GM23248 (cell line): ENCODE measurements around the gene POLR2M. TPM values are rescaled to one million over a fixed set of nuclear protein-coding genes. Genes with fewer than 3 reads are reported as not detected.

ENCODE experiments used
- DNase-seq: peaks from one replicate; pipeline ENCODE4 v3.0.0-alpha.2; 2015
- H2AFZ ChIP-seq: fragments of 200-600 bp; sonication (generic); 2 replicates; pipeline ENCODE4 v1.6.1; 2016; ENCODE audit warnings: antibody characterized with exemption
- H3F3A ChIP-seq: fragments of 200-600 bp; sonication (generic); 2 replicates; pipeline ENCODE4 v1.6.1; 2016; ENCODE audit warnings: mild to moderate bottlenecking, antibody characterized with exemption, mixed run types; ENCODE audit not compliant: insufficient read depth
- H3K27ac ChIP-seq: fragments of 200-600 bp; sonication (generic); 2 replicates; pipeline ENCODE4 v1.5.1; 2016; ENCODE audit warnings: mild to moderate bottlenecking
- H3K27me3 ChIP-seq: fragments of 200-600 bp; sonication (generic); replicated peaks from 2 replicates; pipeline ENCODE4 v1.6.1; 2016; ENCODE audit warnings: mild to moderate bottlenecking; ENCODE audit not compliant: insufficient read depth
- H3K36me3 ChIP-seq: fragments of 200-600 bp; sonication (generic); 2 replicates; pipeline ENCODE4 v1.6.1; 2016; ENCODE audit warnings: low read depth, mild to moderate bottlenecking
- H3K4me1 ChIP-seq: fragments of 200-600 bp; sonication (generic); 2 replicates; pipeline ENCODE4 v1.6.1; 2016; ENCODE audit warnings: mild to moderate bottlenecking; ENCODE audit not compliant: insufficient read depth
- H3K4me2 ChIP-seq: fragments of 200-600 bp; sonication (generic); one replicate; pipeline ENCODE4 v1.6.1; 2016; ENCODE audit warnings: mild to moderate bottlenecking; ENCODE audit not compliant: unreplicated experiment
- H3K4me3 ChIP-seq: fragments of 200-600 bp; sonication (generic); 2 replicates; pipeline ENCODE4 v1.5.1; 2016; ENCODE audit warnings: mild to moderate bottlenecking
- H3K79me2 ChIP-seq: fragments of 200-600 bp; sonication (generic); 2 replicates; pipeline ENCODE4 v1.6.1; 2016; ENCODE audit warnings: mild to moderate bottlenecking; ENCODE audit not compliant: insufficient read depth
- H3K9ac ChIP-seq: fragments of 200-600 bp; sonication (generic); 2 replicates; pipeline ENCODE4 v1.6.1; 2016; ENCODE audit warnings: mild to moderate bottlenecking
- H3K9me2 ChIP-seq: fragments of 200-600 bp; sonication (generic); 2 replicates; pipeline ENCODE4 v1.6.1; 2016; ENCODE audit warnings: mixed run types, mild to moderate bottlenecking, moderate library complexity; ENCODE audit not compliant: insufficient read depth
- H3K9me3 ChIP-seq: fragments of 200-600 bp; sonication (generic); one replicate; pipeline ENCODE4 v1.6.1; 2017; ENCODE audit warnings: low read depth
- H4K20me1 ChIP-seq: fragments of 200-600 bp; sonication (generic); 2 replicates; pipeline ENCODE4 v1.6.0; 2016; ENCODE audit not compliant: insufficient read depth
- EZH2 ChIP-seq: fragments of 200-600 bp; sonication (generic); IDR thresholded peaks from 2 replicates; pipeline ENCODE4 v1.6.1; 2018; ENCODE audit warnings: antibody characterized with exemption, mild to moderate bottlenecking; ENCODE audit not compliant: insufficient read depth, poor library complexity, severe bottlenecking
- EZH2phosphoT487 ChIP-seq: fragments of 200-600 bp; sonication (generic); IDR thresholded peaks from 2 replicates; pipeline ENCODE4 v1.6.1; 2018; ENCODE audit warnings: antibody characterized with exemption, moderate library complexity, mild to moderate bottlenecking, low read depth; ENCODE audit not compliant: insufficient read depth
- WGBS, 2 experiments: methylation state at CpG; one replicate each; pipeline ENCODE4 v1.1.6; 2015 to 2017; ENCODE audit warnings: low lambda C conversion rate in 2 of 2, low coverage in 1 of 2; ENCODE audit errors: missing lambda C conversion rate in 2 of 2; 5-methylcytosine and 5-hydroxymethylcytosine counted together
- in situ Hi-C: fragments of 300-500 bp; cut with MboI; formaldehyde crosslinking; loops from 2 replicates; pipeline ENCODE4 v1.15.0; 2020
- polyA plus RNA-seq: library from polyadenylated mRNA; unstranded; fragments of >200 nt; fragmentation: Nextera tagmentation; extraction: Ambion mirVana; gene quantifications from 2 replicates; pipeline ENCODE4 v1.2.1, GENCODE V29; 2016
- total RNA-seq: library from RNA; depleted of rRNA; stranded (reverse); fragments of >200 nt; shearing (Covaris generic); gene quantifications from 2 replicates; pipeline ENCODE4 v1.2.3, GENCODE V29; 2014

POLR2M gene
- total and polyA plus RNA-seq, 2 experiments from 2014 or later: 38.6 to 226 TPM

DNA sequence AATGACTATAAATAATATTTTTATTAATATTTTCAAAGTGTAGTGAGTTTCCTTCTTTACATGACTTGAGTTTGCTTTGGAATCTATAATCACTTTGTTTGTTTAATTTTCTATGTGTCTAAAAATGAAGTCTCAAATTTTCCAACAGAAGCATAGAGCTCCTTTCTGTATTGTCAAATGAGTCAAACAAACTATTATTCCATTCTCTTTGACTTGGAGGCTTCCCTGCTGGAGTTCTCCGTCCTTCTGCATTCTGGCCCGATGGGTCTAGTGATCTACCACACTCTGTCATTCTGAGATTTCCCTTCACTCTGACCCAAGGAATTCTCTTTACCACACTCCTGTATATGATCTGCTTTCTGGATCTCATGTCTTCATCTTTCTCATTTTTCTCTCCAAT is 30.1 kb downstream of the POLR2M start:
- Histone ChIP-seq H3K4me1 (peaks cover 3% of the 10 kb centered on the region; the same call in 1 of the 2 replicates), H3K4me2 (no peak overlapping the region), H3K9me2 (no peaks in the 10 kb centered on the region), H3K27me3 (no peaks in the 10 kb centered on the region), H3K9ac (no peak overlapping the region), H3K9me3 (no peaks in the 10 kb centered on the region), H3K36me3 (no peaks in the 10 kb centered on the region), H3F3A (no peaks in the 10 kb centered on the region), H2AFZ (no peak overlapping the region), H3K27ac (no peak overlapping the region), H3K4me3 (no peak overlapping the region), H3K79me2 (no peaks in the 10 kb centered on the region), H4K20me1 (no peaks in the 10 kb centered on the region)
- WGBS, 2 experiments: 96 to 97% methylated on average over 2 of the region's 2 CpGs
- no peak for DNase-seq
- TF ChIP-seq EZH2phosphoT487 (no peak), EZH2 (no peak)
- in situ Hi-C loops: no loop called here

DNA sequence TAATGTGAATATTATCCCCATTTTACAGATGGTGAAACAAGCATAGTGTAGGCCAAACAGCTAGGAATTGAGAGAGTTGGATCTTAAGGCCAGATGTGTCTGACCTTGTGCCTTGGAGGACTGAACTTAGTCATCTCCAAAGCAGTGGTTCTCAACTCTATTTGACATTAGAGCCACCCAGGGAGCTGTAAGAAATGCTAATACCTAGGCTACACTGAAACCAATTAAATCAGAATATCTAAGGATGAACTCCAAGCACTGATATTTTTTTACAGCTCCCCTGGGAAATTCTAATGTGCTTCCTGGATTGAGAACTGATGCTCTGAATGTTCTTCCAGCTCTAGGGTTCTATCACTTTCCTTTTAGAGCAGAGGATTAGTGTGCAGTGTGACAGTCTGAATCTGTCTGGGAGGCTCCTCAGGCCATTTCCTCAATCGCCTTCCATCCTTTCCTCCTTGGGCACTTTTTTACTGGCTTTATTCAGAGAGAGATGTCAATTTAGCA is 32.3 kb downstream of the POLR2M start:
- no peaks in the 10 kb centered on the region for H3K4me1 ChIP-seq
- no peak for DNase-seq
- no peaks in the 10 kb centered on the region for H3K79me2 ChIP-seq
- no peaks in the 10 kb centered on the region for H3K9me3 ChIP-seq
- H4K20me1 ChIP-seq: no peaks in the 10 kb centered on the region
- no peaks in the 10 kb centered on the region for H3K36me3 ChIP-seq
- no peak overlapping the region for H3K27ac ChIP-seq
- H3K27me3 ChIP-seq: no peaks in the 10 kb centered on the region
- no peaks in the 10 kb centered on the region for H3K9me2 ChIP-seq
- H3K4me2 ChIP-seq: no peak overlapping the region
- no peak overlapping the region for H3K9ac ChIP-seq
- H3K4me3 ChIP-seq: no peak overlapping the region
- TF ChIP-seq EZH2phosphoT487: no peak
- no peak for TF ChIP-seq EZH2
- no peak overlapping the region for H2AFZ ChIP-seq
- WGBS, 2 experiments: 82 to 90% methylated on average over 1 of the region's 1 CpG
- in situ Hi-C loops: no loop called here
- H3F3A ChIP-seq: no peaks in the 10 kb centered on the region

GRCh38 chr15:57740048-57740447 is 33.5 kb downstream of the POLR2M start:
- Histone ChIP-seq H3K79me2 (no peaks in the 10 kb centered on the region), H3K4me1 (no peaks in the 10 kb centered on the region), H3K4me3 (no peak overlapping the region), H3F3A (no peaks in the 10 kb centered on the region), H3K36me3 (no peaks in the 10 kb centered on the region), H4K20me1 (no peaks in the 10 kb centered on the region), H3K9ac (no peak overlapping the region), H3K27ac (no peak overlapping the region), H3K9me2 (no peaks in the 10 kb centered on the region), H3K4me2 (no peak overlapping the region), H3K27me3 (no peaks in the 10 kb centered on the region), H2AFZ (no peak overlapping the region), H3K9me3 (no peaks in the 10 kb centered on the region)
- WGBS, 2 experiments: 83 to 91% methylated on average over 2 to 4 of the region's 4 CpGs
- in situ Hi-C loops: loop anchor here (10.0 kb wide), 2 partner anchors 335 to 435 kb away; no protein-coding TSS in a partner anchor
- TF ChIP-seq EZH2: no peak
- TF ChIP-seq EZH2phosphoT487: no peak
- DNase-seq: no peak

GRCh38 chr15:57741089-57741488 is 34.6 kb downstream of the POLR2M start:
- Histone ChIP-seq H3K36me3 (no peaks in the 10 kb centered on the region), H3K27ac (no peak overlapping the region), H3K9ac (no peak overlapping the region), H2AFZ (no peak overlapping the region), H3K4me3 (no peak overlapping the region), H3K4me1 (no peaks in the 10 kb centered on the region), H3K9me2 (no peaks in the 10 kb centered on the region), H3K9me3 (no peaks in the 10 kb centered on the region), H3K4me2 (no peak overlapping the region), H4K20me1 (no peaks in the 10 kb centered on the region), H3K27me3 (no peaks in the 10 kb centered on the region), H3K79me2 (no peaks in the 10 kb centered on the region), H3F3A (no peaks in the 10 kb centered on the region)
- 39 to 41% methylated on average over 3 of the region's 3 CpGs for WGBS, 2 experiments
- in situ Hi-C loops: loop anchor here (10.0 kb wide), 2 partner anchors 334 to 434 kb away; no protein-coding TSS in a partner anchor
- no peak for DNase-seq
- TF ChIP-seq EZH2phosphoT487 (no peak), EZH2 (no peak)

- H3F3A ChIP-seq: no peaks in the 10 kb centered on the region
- no peak for DNase-seq
- H3K36me3 ChIP-seq: no peaks in the 10 kb centered on the region
- no peaks in the 10 kb centered on the region for H4K20me1 ChIP-seq
- no peak overlapping the region for H2AFZ ChIP-seq
- no peaks in the 10 kb centered on the region for H3K9me2 ChIP-seq
- H3K4me3 ChIP-seq: no peak overlapping the region
- 77 to 80% methylated on average over 4 of the region's 4 CpGs for WGBS, 2 experiments
- H3K27ac ChIP-seq: no peak overlapping the region
- no peak overlapping the region for H3K9ac ChIP-seq
- H3K4me1 ChIP-seq: no peaks in the 10 kb centered on the region
- H3K9me3 ChIP-seq: no peaks in the 10 kb centered on the region
- in situ Hi-C loops: loop anchor here (10.0 kb wide), 2 partner anchors 331 to 431 kb away; no protein-coding TSS in a partner anchor
- no peaks in the 10 kb centered on the region for H3K79me2 ChIP-seq
- H3K27me3 ChIP-seq: no peaks in the 10 kb centered on the region
- TF ChIP-seq EZH2phosphoT487: no peak
- TF ChIP-seq EZH2: no peak
- no peak overlapping the region for H3K4me2 ChIP-seq
Observed at GRCh38 chr15:57743424-57743823, 36.9 kb downstream of the POLR2M start.
